SK-N-MC (cell line): ENCODE results near the gene GPR65.

Experiments used
- DNase-seq: peaks from one replicate; pipeline ENCODE4 v3.0.0-alpha.2; 2011; ENCODE audit warnings: low read depth, low spot score
- H3K27ac ChIP-seq: fragments of 200-600 bp; sonication (generic); 2 replicates; pipeline ENCODE4 v1.5.1; 2016; ENCODE audit warnings: mixed run types
- H3K36me3 ChIP-seq: fragments of 200-600 bp; sonication (generic); 2 replicates; pipeline ENCODE4 v1.6.1; 2017; ENCODE audit warnings: antibody characterized with exemption, low read length, mixed read lengths; ENCODE audit not compliant: insufficient read depth
- H3K4me3 ChIP-seq: fragments of 200-600 bp; sonication (generic); 2 replicates; pipeline ENCODE4 v1.5.1; 2016
- H3K9ac ChIP-seq: fragments of 200-600 bp; sonication (generic); 2 replicates; pipeline ENCODE4 v1.8.0; 2017; ENCODE audit warnings: mixed run types, mixed read lengths; ENCODE audit not compliant: insufficient read length
- H3K9me3 ChIP-seq: fragments of 200-600 bp; sonication (generic); 2 replicates; pipeline ENCODE4 v1.6.1; 2017; ENCODE audit warnings: low read depth, mild to moderate bottlenecking, antibody characterized with exemption, low read length, moderate library complexity, mixed read lengths
- EZH2 ChIP-seq: fragments of 200-600 bp; sonication (generic); IDR thresholded peaks from one replicate; pipeline ENCODE4 v1.6.1; 2017; ENCODE audit warnings: antibody characterized with exemption
- FOXP2 ChIP-seq: optimal IDR thresholded peaks from 2 replicates; pipeline ENCODE3; 2011; ENCODE audit warnings: mild to moderate bottlenecking, moderate library complexity; ENCODE audit not compliant: insufficient read depth; ENCODE audit errors: extremely low read length, control extremely low read depth
- POLR2AphosphoS5 ChIP-seq: IDR thresholded peaks from 2 replicates; pipeline ENCODE4 v1.6.1; 2012; ENCODE audit warnings: mild to moderate bottlenecking, low read depth, low read length, borderline replicate concordance

The GPR65 gene

GRCh38 chr14:88040146-88040545 lies 35.2 kb downstream of the GPR65 start:
- Histone ChIP-seq H3K27ac (no peak overlapping the region), H3K9me3 (no peaks in the 10 kb centered on the region), H3K9ac (no peak overlapping the region), H3K4me3 (no peak overlapping the region), H3K36me3 (no peaks in the 10 kb centered on the region)
- DNase-seq = no peak
- TF ChIP-seq FOXP2 (no peak), EZH2 (no peak)

- no peak overlapping the region for H3K9ac ChIP-seq
- DNase-seq = no peak
- H3K27ac ChIP-seq = no peak overlapping the region
- no peak for TF ChIP-seq FOXP2
- no peak for TF ChIP-seq POLR2AphosphoS5
- no peak for TF ChIP-seq EZH2
- no peak overlapping the region for H3K4me3 ChIP-seq
- no peaks in the 10 kb centered on the region for H3K9me3 ChIP-seq
- no peaks in the 10 kb centered on the region for H3K36me3 ChIP-seq
Measured at GRCh38 chr14:88043529-88044443, 38.9 kb downstream of the GPR65 start.

DNA sequence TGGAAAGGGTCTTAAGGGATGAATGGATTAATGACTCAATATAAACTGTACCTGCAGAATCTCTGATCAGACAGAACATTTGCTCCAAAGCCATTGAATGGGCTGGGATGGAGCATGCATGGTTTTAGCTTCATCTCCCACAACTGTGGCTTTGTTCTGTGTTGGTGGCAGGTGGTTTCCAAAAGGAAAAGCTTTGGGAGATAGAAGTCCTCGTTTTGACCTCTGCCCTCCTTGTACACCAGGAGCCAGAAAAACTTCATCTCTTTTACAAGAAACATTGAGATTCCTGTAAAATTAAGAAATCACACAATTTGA lies 39.5 kb downstream of the GPR65 start:
- no peak overlapping the region for H3K27ac ChIP-seq

DNA sequence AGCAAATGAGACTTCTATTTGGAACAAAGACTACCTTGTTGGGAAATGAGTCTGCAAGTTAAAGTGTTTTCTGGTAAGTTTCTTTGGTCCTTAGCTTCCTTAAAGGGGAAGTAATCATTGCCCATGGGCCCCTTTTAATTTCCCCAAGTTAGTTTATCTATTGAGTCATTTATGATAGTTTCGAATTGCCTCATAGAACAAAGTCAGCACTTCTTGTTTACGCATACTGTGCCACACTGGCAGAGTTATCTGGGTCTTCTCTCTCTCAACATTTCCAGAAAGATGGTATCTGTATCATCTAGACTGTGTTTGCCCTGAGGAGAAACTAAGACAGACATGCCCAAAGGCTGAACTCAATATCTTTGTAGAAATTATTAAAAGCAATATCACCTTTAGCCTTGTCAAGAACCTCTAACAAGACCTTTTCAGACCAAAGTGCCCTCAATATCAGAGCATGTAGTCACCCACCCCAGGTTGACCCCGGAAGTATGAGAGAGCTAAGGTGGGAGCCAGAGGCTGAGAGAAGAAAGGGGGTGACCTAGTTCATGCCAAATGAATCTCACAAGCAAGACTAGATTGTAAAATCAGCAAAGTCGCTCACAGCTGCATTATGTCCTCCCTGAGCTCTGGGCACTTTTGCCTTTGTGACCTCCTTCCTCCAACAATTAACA lies 40.0 kb downstream of the GPR65 start:
- no peak overlapping the region for H3K27ac ChIP-seq
- DNase-seq = no peak
- no peaks in the 10 kb centered on the region for H3K36me3 ChIP-seq
- H3K9ac ChIP-seq = no peak overlapping the region
- no peaks in the 10 kb centered on the region for H3K9me3 ChIP-seq
- TF ChIP-seq EZH2 = no peak
- H3K4me3 ChIP-seq = no peak overlapping the region

More for the DNA sequence above, 39.5 kb downstream of the GPR65 start:
- no peaks in the 10 kb centered on the region for H3K36me3 ChIP-seq
- no peaks in the 10 kb centered on the region for H3K9me3 ChIP-seq
- TF ChIP-seq EZH2 = no peak
- TF ChIP-seq FOXP2 = no peak
- no peak for TF ChIP-seq POLR2AphosphoS5
- no peak for DNase-seq
- H3K4me3 ChIP-seq = no peak overlapping the region
- no peak overlapping the region for H3K9ac ChIP-seq

GRCh38 chr14:88045705-88046104 lies 40.8 kb downstream of the GPR65 start:
- Histone ChIP-seq H3K27ac (no peak overlapping the region), H3K9ac (no peak overlapping the region), H3K4me3 (no peak overlapping the region), H3K36me3 (no peaks in the 10 kb centered on the region), H3K9me3 (no peaks in the 10 kb centered on the region)
- no peak for DNase-seq
- no peak for TF ChIP-seq FOXP2
- TF ChIP-seq EZH2 = no peak

- Histone ChIP-seq H3K27ac (no peak overlapping the region), H3K9me3 (no peaks in the 10 kb centered on the region), H3K9ac (no peak overlapping the region), H3K4me3 (no peak overlapping the region), H3K36me3 (no peaks in the 10 kb centered on the region)
- no peak for TF ChIP-seq EZH2
- TF ChIP-seq POLR2AphosphoS5 = no peak
- TF ChIP-seq FOXP2 = no peak
- no peak for DNase-seq
Measured at GRCh38 chr14:88048351-88048750, 43.4 kb downstream of the GPR65 start.

- no peak for DNase-seq
- Histone ChIP-seq H3K36me3 (no peaks in the 10 kb centered on the region), H3K4me3 (no peak overlapping the region), H3K9me3 (no peaks in the 10 kb centered on the region), H3K27ac (no peak overlapping the region), H3K9ac (no peak overlapping the region)
- TF ChIP-seq POLR2AphosphoS5 (no peak), FOXP2 (no peak), EZH2 (no peak)
Measured at GRCh38 chr14:88049266-88049665, 44.3 kb downstream of the GPR65 start.

- H3K36me3 ChIP-seq = no peaks in the 10 kb centered on the region
- no peaks in the 10 kb centered on the region for H3K9me3 ChIP-seq
- DNase-seq = no peak
- no peak overlapping the region for H3K27ac ChIP-seq
- TF ChIP-seq POLR2AphosphoS5 = no peak
- no peak for TF ChIP-seq EZH2
- H3K9ac ChIP-seq = no peak overlapping the region
- H3K4me3 ChIP-seq = no peak overlapping the region
Measured at GRCh38 chr14:88049936-88050335, 45.0 kb downstream of the GPR65 start.

GRCh38 chr14:88060576-88060975 lies 55.6 kb downstream of the GPR65 start:
- Histone ChIP-seq H3K9ac (no peak overlapping the region), H3K9me3 (no peaks in the 10 kb centered on the region), H3K4me3 (no peak overlapping the region), H3K27ac (no peak overlapping the region), H3K36me3 (no peaks in the 10 kb centered on the region)
- DNase-seq = no peak
- TF ChIP-seq EZH2 (no peak), FOXP2 (no peak), POLR2AphosphoS5 (no peak)
